ENCODE results near the gene FAM81A.

- TF ChIP-seq CTCF (IDR thresholded peaks at IDR 0.05), result no peak
- TF ChIP-seq EZH2 (IDR thresholded peaks at IDR 0.05), result no peak
Measured at GRCh38 chr15:59557581-59557980, 119.6 kb downstream of the FAM81A start.
